Left lung (tissue), 10 donors: ENCODE results near the gene NUCB1. TPM values are rescaled to one million over a fixed set of nuclear protein-coding genes. Genes with fewer than 3 reads are reported as not detected.
"Not testable (repeated sequence)": the region's sequence is repeated elsewhere in the genome, so short reads cannot be mapped to it uniquely, and the experiment has no call there.

ENCODE experiments used
- ATAC-seq: fragments of 200-7000 bp; cut with Tn5 transposase; one replicate; pipeline ENCODE4 v1.9.1; 2020; ENCODE audit warnings: moderate library complexity
- DNase-seq, 4 donors: peaks; one replicate each; pipeline ENCODE4 v3.0.0-alpha.2; 2013 to 2020
- H3K27ac ChIP-seq, 2 donors: fragments of 200-600 bp; sonication (generic) in 1 of 2; one replicate each; pipeline versions ENCODE4 v1.5.0 to v1.8.0; 2020 to 2021
- H3K27me3 ChIP-seq, 2 donors: fragments of 200-600 bp; sonication (generic) in 1 of 2; one replicate each; pipeline versions ENCODE4 v1.5.0 to v1.8.0; 2020 to 2021
- H3K36me3 ChIP-seq, 2 donors: fragments of 200-600 bp; sonication (generic) in 1 of 2; one replicate each; pipeline versions ENCODE4 v1.5.0 to v1.8.0; 2020 to 2021
- H3K4me1 ChIP-seq, 2 donors: fragments of 200-600 bp; one replicate each; pipeline ENCODE4 v1.8.0; 2021
- H3K4me3 ChIP-seq, 2 donors: fragments of 200-600 bp; sonication (generic) in 1 of 2; one replicate each; pipeline versions ENCODE4 v1.5.0 to v1.8.0; 2020 to 2021; ENCODE audit warnings: mild to moderate bottlenecking in 1 of 2
- H3K9me3 ChIP-seq, 2 donors: fragments of 200-600 bp; sonication (generic) in 1 of 2; one replicate each; pipeline versions ENCODE4 v1.5.0 to v1.8.0; 2020 to 2021
- intact Hi-C, 2 donors: fragments of 100-400 bp; cut with DNase I; formaldehyde crosslinking; loops; one replicate each; pipeline versions ENCODE4 v1.11.2 to v1.14.2; 2022
- polyA plus RNA-seq, 6 donors: library from polyadenylated mRNA; unstranded; fragments of 120-200 nt; gene quantifications; one replicate each; pipeline ENCODE4 v1.2.1, GENCODE V29; 2013; ENCODE audit not compliant: insufficient read length in 6 of 6
- total RNA-seq, 2 donors: library from RNA; stranded (reverse); fragmentation: NEBNext Ultra II Directional; extraction: Animal tissue kit (Norgen Biotek cat#: 25700); gene quantifications; one replicate each; pipeline ENCODE4 v1.2.1, GENCODE V29; 2021
- TF ChIP-seq, protein P1 (sequence below), 2 donors: fragments of 200-600 bp; sonication (generic) in 1 of 2; IDR thresholded peaks; one replicate each; pipeline versions ENCODE4 v1.5.0 to v1.8.0; 2021; ENCODE audit warnings: antibody characterized with exemption in 2 of 2
- donor health status: DM: no; HTN: yes; CAD: no.
- donor health status: DM: no; HTN: no; CAD: no.

Gene NUCB1
- total and polyA plus RNA-seq, 8 donors: 171 to 331 (median 201) TPM

DNA sequence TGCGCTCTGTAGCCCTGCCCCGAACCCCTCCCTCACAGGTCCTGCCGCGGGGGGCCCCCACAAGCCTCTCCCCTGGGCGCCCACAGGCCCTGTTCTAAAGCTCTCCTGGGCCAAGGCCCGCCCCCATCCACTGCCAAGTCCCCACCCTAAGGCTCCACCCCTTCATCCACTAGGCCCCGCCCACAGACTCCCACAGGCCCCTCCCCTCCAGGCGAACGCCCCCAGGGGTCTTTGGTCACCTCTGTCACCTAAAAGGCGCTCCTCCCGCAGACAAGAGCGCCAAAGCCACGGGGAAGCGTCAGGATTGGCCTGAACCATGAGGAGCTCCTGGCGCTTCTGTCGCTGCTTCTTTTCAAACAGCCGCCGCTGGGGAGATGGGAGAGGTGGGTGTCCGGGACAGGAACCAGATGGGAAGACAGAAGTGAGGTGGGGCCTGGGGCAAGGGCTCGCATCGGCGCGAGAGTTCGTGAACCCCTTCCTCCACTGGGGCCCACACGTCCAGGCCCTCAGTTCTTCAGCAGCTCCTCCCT lies 3.9 kb upstream of the NUCB1 start:
- peak in 3 of 4 donors; percentile 68 to 82 (median 71) for DNase-seq
- Histone ChIP-seq H3K4me3 (peak overlapping the region; percentile 22 to 24), H3K36me3 (no peaks in the 10 kb centered on the region), H3K27me3 (peaks cover 0 to 21% of the 10 kb centered on the region in 2 donors), H3K9me3 (no peaks in the 10 kb centered on the region), H3K4me1 (peaks cover 3 to 19% of the 10 kb centered on the region in 2 donors), H3K27ac (peak overlapping the region; percentile 19 to 33)
- intact Hi-C loops: no loop called here
- peak; percentile 18 for ATAC-seq
- TF ChIP-seq, protein P1, sequence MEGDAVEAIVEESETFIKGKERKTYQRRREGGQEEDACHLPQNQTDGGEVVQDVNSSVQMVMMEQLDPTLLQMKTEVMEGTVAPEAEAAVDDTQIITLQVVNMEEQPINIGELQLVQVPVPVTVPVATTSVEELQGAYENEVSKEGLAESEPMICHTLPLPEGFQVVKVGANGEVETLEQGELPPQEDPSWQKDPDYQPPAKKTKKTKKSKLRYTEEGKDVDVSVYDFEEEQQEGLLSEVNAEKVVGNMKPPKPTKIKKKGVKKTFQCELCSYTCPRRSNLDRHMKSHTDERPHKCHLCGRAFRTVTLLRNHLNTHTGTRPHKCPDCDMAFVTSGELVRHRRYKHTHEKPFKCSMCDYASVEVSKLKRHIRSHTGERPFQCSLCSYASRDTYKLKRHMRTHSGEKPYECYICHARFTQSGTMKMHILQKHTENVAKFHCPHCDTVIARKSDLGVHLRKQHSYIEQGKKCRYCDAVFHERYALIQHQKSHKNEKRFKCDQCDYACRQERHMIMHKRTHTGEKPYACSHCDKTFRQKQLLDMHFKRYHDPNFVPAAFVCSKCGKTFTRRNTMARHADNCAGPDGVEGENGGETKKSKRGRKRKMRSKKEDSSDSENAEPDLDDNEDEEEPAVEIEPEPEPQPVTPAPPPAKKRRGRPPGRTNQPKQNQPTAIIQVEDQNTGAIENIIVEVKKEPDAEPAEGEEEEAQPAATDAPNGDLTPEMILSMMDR (IDR thresholded peaks at IDR 0.05): no peak

DNA sequence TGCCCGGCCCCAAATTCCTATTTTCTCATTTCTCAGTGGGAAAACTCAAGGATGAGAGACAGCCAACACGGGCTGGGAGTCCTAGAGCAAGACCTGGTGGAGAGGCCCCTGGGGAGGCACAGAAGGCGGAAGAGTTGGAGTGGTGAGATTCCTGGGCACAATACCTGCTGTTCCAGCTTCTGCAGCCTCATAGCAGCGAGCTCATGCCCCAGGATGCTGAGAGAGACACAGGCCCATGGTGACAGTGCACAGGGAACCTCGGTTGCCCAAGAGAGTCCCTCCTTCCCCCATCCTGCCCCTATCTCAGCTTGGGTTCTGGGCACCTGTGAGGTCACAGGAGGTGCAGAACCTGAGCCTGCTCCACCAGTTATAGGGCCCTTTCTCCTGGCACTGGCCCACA lies 2.9 kb upstream of the NUCB1 start:
- Histone ChIP-seq H3K27me3 (peaks cover 0 to 21% of the 10 kb centered on the region in 2 donors), H3K9me3 (no peaks in the 10 kb centered on the region), H3K36me3 (no peaks in the 10 kb centered on the region), H3K4me1 (peaks cover 10 to 28% of the 10 kb centered on the region in 2 donors), H3K4me3 (no peak overlapping the region), H3K27ac (no peak overlapping the region)
- TF ChIP-seq, protein P1 (IDR thresholded peaks at IDR 0.05): no peak
- DNase-seq (no peak), ATAC-seq (no peak)
- intact Hi-C loops: no loop called here

- Histone ChIP-seq H3K4me3 (peak overlapping the region in 1 of 2 donors; percentile 99), H3K27ac (peak overlapping the region; percentile 90 to 93), H3K4me1 (peaks cover 10 to 38% of the 10 kb centered on the region in 2 donors), H3K27me3 (peaks cover 0 to 21% of the 10 kb centered on the region in 2 donors)
- ATAC-seq, H3K36me3 ChIP-seq, H3K9me3 ChIP-seq, intact Hi-C loops, DNase-seq: not testable (repeated sequence)
These were observed 744 bp upstream of the NUCB1 start for GRCh38 chr19:48899386-48899749.

DNA sequence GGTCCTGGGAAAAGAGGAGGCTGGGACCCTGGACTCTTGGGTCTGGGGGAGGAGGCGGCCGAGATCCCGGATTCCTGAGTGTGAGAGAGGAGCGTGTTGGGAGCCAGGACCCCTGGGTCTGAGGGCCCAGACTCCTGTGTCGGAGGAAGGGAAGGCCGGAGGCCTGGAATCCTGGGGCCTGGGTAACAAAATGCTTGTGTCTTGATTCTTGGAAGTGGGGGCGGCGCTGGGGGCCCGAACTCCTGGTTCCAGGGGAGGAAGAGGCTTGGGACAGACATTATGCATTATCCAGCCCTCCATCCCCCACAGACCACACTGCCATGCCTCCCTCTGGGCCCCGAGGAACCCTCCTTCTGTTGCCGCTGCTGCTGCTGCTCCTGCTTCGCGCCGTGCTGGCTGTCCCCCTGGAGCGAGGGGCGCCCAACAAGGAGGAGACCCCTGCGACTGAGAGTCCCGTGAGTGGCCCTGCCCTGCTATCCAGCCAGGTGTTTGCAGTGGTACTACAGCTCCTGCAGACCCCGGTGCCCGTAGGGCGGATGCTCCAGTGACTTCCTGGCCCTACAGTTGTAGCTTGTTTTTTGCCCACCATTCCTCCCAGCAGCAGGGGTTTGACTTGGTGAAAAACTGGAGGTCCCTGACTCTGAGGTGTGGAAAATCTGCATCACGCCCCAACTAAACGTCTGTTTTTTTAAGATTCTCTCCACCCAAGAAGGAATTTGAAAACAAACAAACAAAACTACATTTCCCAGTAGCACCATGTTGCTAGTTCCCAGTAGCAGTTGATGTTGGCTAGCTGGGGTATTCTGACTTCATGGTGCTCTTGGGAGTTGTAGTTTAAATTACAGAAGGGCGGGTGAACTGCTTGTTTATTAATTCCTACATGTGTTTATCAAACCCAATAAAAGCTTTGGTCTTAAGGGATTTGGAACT lies 630 bp downstream of the NUCB1 start:
- peak overlapping the region; percentile 87 to 99 for H3K4me3 ChIP-seq
- TF ChIP-seq, protein P1 (IDR thresholded peaks at IDR 0.05): no peak
- peak; percentile 23 for ATAC-seq
- intact Hi-C loops: no loop called here
- H3K36me3 ChIP-seq: peaks cover 0 to 18% of the 10 kb centered on the region in 2 donors
- peaks cover 10 to 38% of the 10 kb centered on the region in 2 donors for H3K4me1 ChIP-seq
- no peaks in the 10 kb centered on the region for H3K9me3 ChIP-seq
- DNase-seq: peak in 1 of 4 donors; percentile 26
- H3K27ac ChIP-seq: peak overlapping the region; percentile 90 to 93
- H3K27me3 ChIP-seq: peaks cover 0 to 10% of the 10 kb centered on the region in 2 donors

DNA sequence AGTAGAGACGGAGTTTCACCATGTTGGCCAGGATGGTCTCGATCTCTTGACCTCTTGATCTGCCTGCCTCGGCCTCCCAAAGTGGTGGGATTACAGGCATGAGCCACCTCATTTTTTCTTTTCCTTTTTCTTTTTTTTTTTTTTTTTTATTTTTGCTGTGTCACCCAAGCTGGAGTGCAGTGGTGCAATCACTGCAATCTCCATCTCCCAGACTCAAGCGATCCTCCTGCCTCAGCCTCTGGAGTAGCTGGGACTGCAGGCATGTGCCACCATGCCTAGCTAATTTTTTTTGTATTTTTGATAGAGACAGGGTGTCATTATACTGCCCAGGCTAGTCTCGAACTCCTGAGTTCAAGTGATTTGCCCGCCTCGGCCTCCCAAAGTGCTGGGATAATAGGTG lies 2.2 kb downstream of the NUCB1 start:
- peaks cover 10 to 39% of the 10 kb centered on the region in 2 donors for H3K4me1 ChIP-seq
- ATAC-seq, H3K27me3 ChIP-seq, DNase-seq, H3K9me3 ChIP-seq, intact Hi-C loops, H3K27ac ChIP-seq: not testable (repeated sequence)
- H3K4me3 ChIP-seq: peak overlapping the region in 1 of 2 donors; percentile 99
- H3K36me3 ChIP-seq: peaks cover 0 to 34% of the 10 kb centered on the region in 2 donors

- Histone ChIP-seq H3K36me3 (peaks cover 0 to 46% of the 10 kb centered on the region in 2 donors), H3K4me1 (peaks cover 10 to 47% of the 10 kb centered on the region in 2 donors)
- H3K27me3 ChIP-seq, DNase-seq, H3K9me3 ChIP-seq, intact Hi-C loops, H3K27ac ChIP-seq, ATAC-seq, H3K4me3 ChIP-seq: not testable (repeated sequence)
These were observed 3.7 kb downstream of the NUCB1 start for GRCh38 chr19:48903788-48904187.
